ENCODE data around the gene MRPS26. TPM values are rescaled to one million over a fixed set of nuclear protein-coding genes. Genes with fewer than 3 reads are reported as not detected.
"Not testable (repeated sequence)": the region's sequence is repeated elsewhere in the genome, so short reads cannot be mapped to it uniquely, and the experiment has no call there.

Gene MRPS26
- total and polyA plus RNA-seq, 7 experiments from 2014 or later, result 22.2 to 94.2 (median 30.9) TPM

DNA sequence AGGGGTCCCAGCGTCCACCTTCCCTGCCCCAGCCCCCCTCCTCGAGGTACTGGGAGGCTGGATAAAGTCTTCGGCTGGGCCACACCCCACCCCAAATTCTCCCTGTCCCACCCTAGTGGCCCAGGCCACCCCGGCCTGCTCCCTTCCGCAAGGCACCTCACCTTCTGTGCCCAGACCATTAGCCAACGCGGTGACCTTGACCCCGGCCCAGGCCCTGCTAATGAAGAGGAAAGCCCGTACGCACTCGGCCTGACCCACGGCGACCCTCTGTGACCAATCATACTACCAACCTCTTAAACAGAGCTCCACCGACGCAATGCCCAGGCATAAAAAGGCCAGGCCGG is 25.4 kb downstream of the MRPS26 start:
- no peak for ATAC-seq
- H3K27ac Mint-ChIP-seq, result peak overlapping the region in 7 of 9 donors; percentile 71 to 97 (median 84)
- H3K36me3 Mint-ChIP-seq, result peaks cover 0 to 6% (median 4%) of the 10 kb centered on the region in 5 donors
- H3K9me3 Mint-ChIP-seq, result peaks cover 0 to 2% (median 0%) of the 10 kb centered on the region in 11 donors
- peak overlapping the region; percentile 76 for H3K27ac ChIP-seq (ENCODE audit: low read depth, low read length)
- peaks cover 0 to 12% (median 0%) of the 10 kb centered on the region in 3 experiments for H3K36me3 ChIP-seq (ENCODE audit: control insufficient read depth in 2 of 3, insufficient read depth in 3 of 3, low read length in 3 of 3)
- peaks cover 0 to 17% of the 10 kb centered on the region in 2 donors for H3K4me1 ChIP-seq (ENCODE audit: control insufficient read depth in 2 of 2, insufficient read depth in 2 of 2, low read length in 2 of 2)
- H3K9me3 ChIP-seq (ENCODE audit: control insufficient read depth in 2 of 3, low read length in 3 of 3), result no peaks in the 10 kb centered on the region
- H3K27me3 ChIP-seq (ENCODE audit: control insufficient read depth in 2 of 2, insufficient read depth in 2 of 2, low read length in 2 of 2), result no peaks in the 10 kb centered on the region
- peak overlapping the region; percentile 53 for H3K4me3 ChIP-seq (ENCODE audit: low read length)
- POLR2A ChIA-PET, result interaction anchor here (0.7 to 7.0 kb wide), 3 partner anchors 22 to 46 kb away, joined by 3 to 61 read pairs (median 3); no protein-coding TSS in a partner anchor
- no peak for DNase-seq
- H3K4me3 Mint-ChIP-seq, result peak overlapping the region; percentile 61 to 90 (median 84)
- H3K4me1 Mint-ChIP-seq, result peaks cover 12 to 40% (median 30%) of the 10 kb centered on the region in 7 donors
- CTCF ChIA-PET, result interaction anchor here (1.2 kb wide), 1 partner anchor 48 kb away, joined by 3 read pairs; no protein-coding TSS in a partner anchor
- intact Hi-C loops (cut with micrococcal nuclease), result loop anchor here in 1 of 2 donors (5.0 kb wide), 2 partner anchors 46 to 101 kb away; partner anchors contain the start of gene LZTS3
- H3K27me3 Mint-ChIP-seq, result peaks cover 0 to 7% (median 0%) of the 10 kb centered on the region in 5 donors

DNA sequence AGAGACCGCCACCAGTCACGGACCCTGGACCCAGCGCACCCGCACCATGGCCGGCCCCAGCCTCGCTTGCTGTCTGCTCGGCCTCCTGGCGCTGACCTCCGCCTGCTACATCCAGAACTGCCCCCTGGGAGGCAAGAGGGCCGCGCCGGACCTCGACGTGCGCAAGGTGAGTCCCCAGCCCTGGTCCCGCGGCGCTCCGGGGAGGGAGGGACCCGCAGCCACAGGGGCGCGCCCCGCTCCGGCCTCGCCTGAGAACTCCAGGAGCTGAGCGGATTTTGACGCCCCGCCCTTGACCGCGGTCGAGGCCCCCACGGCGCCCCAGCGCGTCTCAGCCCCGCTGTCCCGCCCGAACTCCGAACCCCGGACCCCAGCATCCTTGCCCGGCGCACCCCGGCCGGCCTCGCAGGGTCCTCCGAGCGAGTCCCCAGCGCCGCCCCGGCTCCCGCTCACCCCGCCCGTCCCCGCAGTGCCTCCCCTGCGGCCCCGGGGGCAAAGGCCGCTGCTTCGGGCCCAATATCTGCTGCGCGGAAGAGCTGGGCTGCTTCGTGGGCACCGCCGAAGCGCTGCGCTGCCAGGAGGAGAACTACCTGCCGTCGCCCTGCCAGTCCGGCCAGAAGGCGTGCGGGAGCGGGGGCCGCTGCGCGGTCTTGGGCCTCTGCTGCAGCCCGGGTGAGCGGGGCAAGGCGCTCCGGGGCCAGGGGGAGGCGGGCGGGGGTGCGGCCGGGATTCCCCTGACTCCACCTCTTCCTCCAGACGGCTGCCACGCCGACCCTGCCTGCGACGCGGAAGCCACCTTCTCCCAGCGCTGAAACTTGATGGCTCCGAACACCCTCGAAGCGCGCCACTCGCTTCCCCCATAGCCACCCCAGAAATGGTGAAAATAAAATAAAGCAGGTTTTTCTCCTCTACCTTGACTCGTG is 26.0 kb downstream of the MRPS26 start, which contains the start of gene OXT:
OXT (plus strand) TSS at position 11 of the 920 bp plus-strand sequence; CDS start at position 47, 36 bp downstream.
- peaks cover 15 to 42% (median 29%) of the 10 kb centered on the region in 7 donors for H3K4me1 Mint-ChIP-seq
- Histone ChIP-seq H3K9me3 (ENCODE audit: control insufficient read depth in 2 of 3, low read length in 3 of 3) (no peaks in the 10 kb centered on the region), H3K27me3 (ENCODE audit: control insufficient read depth in 2 of 2, insufficient read depth in 2 of 2, low read length in 2 of 2) (no peaks in the 10 kb centered on the region), H3K4me3 (ENCODE audit: low read length) (peak within 1 kb of the TSS; percentile 53), H3K36me3 (ENCODE audit: control insufficient read depth in 2 of 3, insufficient read depth in 3 of 3, low read length in 3 of 3) (peaks cover 0 to 12% (median 0%) of the 10 kb centered on the region in 3 experiments), H3K4me1 (ENCODE audit: control insufficient read depth in 2 of 2, insufficient read depth in 2 of 2, low read length in 2 of 2) (peaks cover 0 to 21% of the 10 kb centered on the region in 2 donors), H3K27ac (ENCODE audit: low read depth, low read length) (peak within 1 kb of the TSS; percentile 76)
- H3K9me3 Mint-ChIP-seq, result peaks cover 0 to 2% (median 0%) of the 10 kb centered on the region in 11 donors
- peak within 1 kb of the TSS; percentile 61 to 90 (median 86) for H3K4me3 Mint-ChIP-seq
- peaks cover 0 to 7% (median 0%) of the 10 kb centered on the region in 5 donors for H3K27me3 Mint-ChIP-seq
- H3K36me3 Mint-ChIP-seq, result peaks cover 0 to 7% (median 4%) of the 10 kb centered on the region in 5 donors
- POLR2A ChIA-PET, result interaction anchor here (0.6 to 7.0 kb wide), 8 partner anchors 21 to 148 kb away, joined by 3 to 61 read pairs (median 4); partner anchors contain the start of gene LZTS3
- H3K27ac Mint-ChIP-seq, result peak within 1 kb of the TSS; percentile 77 to 97 (median 90)
- CTCF ChIA-PET, result interaction anchor here (0.5 to 1.4 kb wide), 5 partner anchors 21 to 143 kb away, joined by 3 to 5 read pairs (median 3); no protein-coding TSS in a partner anchor
- peak; percentile 88 for ATAC-seq
- intact Hi-C loops (cut with micrococcal nuclease), result loop anchor here (1.0 to 5.0 kb wide), 4 partner anchors 18 to 100 kb away; partner anchors contain the start of gene LZTS3 (in 1 of the 2)
- DNase-seq, result peak; percentile 58 to 78 (median 73)

DNA sequence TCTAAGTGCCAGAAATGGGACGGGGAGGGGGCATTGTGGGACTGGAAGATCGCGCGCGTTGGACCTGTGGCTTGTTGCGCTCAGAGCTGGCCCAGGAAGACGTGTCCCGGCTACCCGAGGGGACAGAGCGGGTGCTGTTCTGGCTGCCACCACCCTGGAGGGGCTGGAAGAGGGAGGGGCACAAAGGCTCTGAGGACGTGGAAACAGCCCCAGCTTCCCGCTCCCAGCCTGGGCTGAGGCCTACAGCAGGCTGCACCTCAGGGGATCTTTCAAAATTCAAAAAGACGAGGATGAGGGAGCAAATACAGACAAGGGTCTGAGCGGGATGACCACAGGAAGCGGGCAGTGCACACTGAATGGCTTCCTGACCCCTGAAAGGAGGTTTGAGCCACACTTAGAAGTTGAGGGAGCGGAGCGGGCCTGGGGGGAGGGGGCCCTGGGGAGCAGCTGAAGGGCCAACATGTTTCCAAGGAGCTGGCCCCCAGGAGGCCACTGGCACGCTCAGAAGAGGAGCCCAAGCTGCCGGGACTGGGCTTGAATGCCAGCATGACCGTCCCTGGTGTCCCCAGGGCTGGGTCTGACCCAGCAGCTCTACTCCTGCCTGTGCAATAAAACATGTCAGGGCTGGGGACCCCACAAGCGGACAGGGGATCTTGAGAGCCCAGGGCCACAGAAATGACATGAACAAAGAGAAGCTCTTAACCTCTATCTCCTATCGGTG is 26.8 kb downstream of the MRPS26 start:
- DNase-seq (no peak), ATAC-seq (no peak)
- Histone ChIP-seq H3K4me1 (ENCODE audit: control insufficient read depth in 2 of 2, insufficient read depth in 2 of 2, low read length in 2 of 2) (peaks cover 0 to 29% of the 10 kb centered on the region in 2 donors), H3K27ac (ENCODE audit: low read depth, low read length) (peak overlapping the region; percentile 76), H3K36me3 (ENCODE audit: control insufficient read depth in 2 of 3, insufficient read depth in 3 of 3, low read length in 3 of 3) (peaks cover 0 to 12% (median 0%) of the 10 kb centered on the region in 3 experiments), H3K9me3 (ENCODE audit: control insufficient read depth in 2 of 3, low read length in 3 of 3) (no peaks in the 10 kb centered on the region), H3K27me3 (ENCODE audit: control insufficient read depth in 2 of 2, insufficient read depth in 2 of 2, low read length in 2 of 2) (no peaks in the 10 kb centered on the region), H3K4me3 (ENCODE audit: low read length) (peak overlapping the region; percentile 53)
- Mint-ChIP-seq H3K4me3 (peak overlapping the region; percentile 61 to 90 (median 84)), H3K27me3 (peaks cover 0 to 8% (median 0%) of the 10 kb centered on the region in 5 donors), H3K27ac (peak overlapping the region; percentile 77 to 96 (median 90)), H3K9me3 (peaks cover 0 to 3% (median 0%) of the 10 kb centered on the region in 11 donors), H3K36me3 (peaks cover 0 to 9% (median 4%) of the 10 kb centered on the region in 5 donors), H3K4me1 (peaks cover 18 to 50% (median 36%) of the 10 kb centered on the region in 7 donors)
- ChIA-PET CTCF (interaction anchor here (0.5 to 1.4 kb wide), 5 partner anchors 20 to 142 kb away, joined by 3 to 5 read pairs (median 3); no protein-coding TSS in a partner anchor), POLR2A (interaction anchor here (0.9 to 7.0 kb wide), 8 partner anchors 19 to 101 kb away, joined by 3 to 61 read pairs (median 4); partner anchors contain the start of gene LZTS3)
- intact Hi-C loops (cut with micrococcal nuclease), result loop anchor here (1.0 to 5.0 kb wide), 4 partner anchors 18 to 100 kb away; partner anchors contain the start of gene LZTS3 (in 1 of the 2)

DNA sequence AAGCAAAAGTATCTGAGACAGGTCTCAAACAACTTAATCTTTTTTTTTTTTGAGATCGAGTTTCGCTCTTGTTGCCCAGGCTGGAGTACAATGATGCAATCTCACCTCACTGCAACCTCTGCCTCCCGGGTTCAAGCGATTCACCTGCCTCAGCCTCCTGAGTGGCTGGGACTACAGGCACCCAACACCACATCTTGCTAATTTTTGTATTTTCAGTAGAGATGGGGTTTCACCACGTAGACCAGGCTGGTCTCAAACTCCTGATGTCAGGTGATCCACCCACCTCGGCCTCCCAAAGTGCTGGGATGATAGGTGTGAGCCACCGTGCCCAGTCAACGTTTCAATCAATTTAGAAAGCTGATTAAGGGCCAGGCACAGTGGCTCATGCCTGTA is 27.4 kb downstream of the MRPS26 start:
- H3K9me3 Mint-ChIP-seq; H3K36me3 ChIP-seq (ENCODE audit: control insufficient read depth in 2 of 3, insufficient read depth in 3 of 3, low read length in 3 of 3); CTCF ChIA-PET; H3K9me3 ChIP-seq (ENCODE audit: control insufficient read depth in 2 of 3, low read length in 3 of 3); DNase-seq; ATAC-seq; H3K27me3 ChIP-seq (ENCODE audit: control insufficient read depth in 2 of 2, insufficient read depth in 2 of 2, low read length in 2 of 2); H3K27ac ChIP-seq (ENCODE audit: low read depth, low read length); H3K4me3 ChIP-seq (ENCODE audit: low read length): not testable (repeated sequence)
- H3K4me3 Mint-ChIP-seq, result peak overlapping the region in 8 of 10 donors; percentile 29 to 84 (median 44)
- peaks cover 0 to 13% (median 4%) of the 10 kb centered on the region in 5 donors for H3K36me3 Mint-ChIP-seq
- intact Hi-C loops (cut with micrococcal nuclease), result loop anchor here in 1 of 2 donors (5.0 kb wide), 2 partner anchors 44 to 99 kb away; partner anchors contain the start of gene LZTS3
- H3K27ac Mint-ChIP-seq, result peak overlapping the region in 7 of 9 donors; percentile 41 to 96 (median 83)
- H3K27me3 Mint-ChIP-seq, result peaks cover 0 to 13% (median 0%) of the 10 kb centered on the region in 5 donors
- H3K4me1 ChIP-seq (ENCODE audit: control insufficient read depth in 2 of 2, insufficient read depth in 2 of 2, low read length in 2 of 2), result peaks cover 0 to 33% of the 10 kb centered on the region in 2 donors
- POLR2A ChIA-PET, result interaction anchor here (0.7 to 7.0 kb wide), 8 partner anchors 15 to 101 kb away, joined by 3 to 61 read pairs (median 4); partner anchors contain the start of gene LZTS3
- peaks cover 22 to 56% (median 41%) of the 10 kb centered on the region in 7 donors for H3K4me1 Mint-ChIP-seq

DNA sequence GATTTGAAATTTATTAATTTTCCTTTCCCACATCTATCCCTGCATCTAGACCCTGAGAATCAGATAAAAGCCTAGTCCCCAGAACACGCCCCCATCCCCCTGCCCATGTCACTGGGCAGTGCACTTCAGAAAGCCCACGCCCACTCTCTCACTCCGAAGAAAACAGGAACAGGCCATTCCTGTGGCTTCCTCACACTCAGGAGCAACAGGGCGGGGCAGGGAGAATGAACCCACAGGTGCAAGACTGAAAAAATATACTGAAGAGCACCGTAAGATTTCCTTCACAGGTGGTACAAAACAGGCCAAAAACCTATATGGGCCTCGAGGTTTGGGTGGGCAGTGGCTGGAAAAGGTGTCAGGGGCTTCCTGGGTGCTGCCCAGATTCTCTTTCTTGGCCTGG is 29.0 kb downstream of the MRPS26 start:
- POLR2A ChIA-PET, result interaction anchor here (0.7 to 7.0 kb wide), 4 partner anchors 9 to 60 kb away, joined by 3 to 61 read pairs (median 4); no protein-coding TSS in a partner anchor
- H3K4me3 ChIP-seq (ENCODE audit: low read length), result no peak overlapping the region
- H3K4me1 Mint-ChIP-seq, result peaks cover 18 to 53% (median 36%) of the 10 kb centered on the region in 7 donors
- peaks cover 0 to 33% of the 10 kb centered on the region in 2 donors for H3K4me1 ChIP-seq (ENCODE audit: control insufficient read depth in 2 of 2, insufficient read depth in 2 of 2, low read length in 2 of 2)
- no peak overlapping the region for H3K27ac ChIP-seq (ENCODE audit: low read depth, low read length)
- intact Hi-C loops (cut with micrococcal nuclease), result loop anchor here (5.0 kb wide), 4 partner anchors 42 to 132 kb away; partner anchors contain the start of genes FASTKD5 (in 1 of the 2), ITPA (in 1 of the 2), LZTS3 (in 1 of the 2) and UBOX5 (in 1 of the 2)
- H3K9me3 ChIP-seq (ENCODE audit: control insufficient read depth in 2 of 3, low read length in 3 of 3), result no peaks in the 10 kb centered on the region
- ATAC-seq (no peak), DNase-seq (no peak)
- CTCF ChIA-PET, result interaction anchor here (0.6 to 1.1 kb wide), 4 partner anchors 12 to 1942 kb away, joined by 3 read pairs; no protein-coding TSS in a partner anchor
- peaks cover 0 to 17% (median 0%) of the 10 kb centered on the region in 5 donors for H3K36me3 Mint-ChIP-seq
- H3K9me3 Mint-ChIP-seq, result peaks cover 0 to 6% (median 0%) of the 10 kb centered on the region in 11 donors
- peaks cover 0 to 18% (median 0%) of the 10 kb centered on the region in 5 donors for H3K27me3 Mint-ChIP-seq
- no peak overlapping the region for H3K4me3 Mint-ChIP-seq
- H3K36me3 ChIP-seq (ENCODE audit: control insufficient read depth in 2 of 3, insufficient read depth in 3 of 3, low read length in 3 of 3), result no peaks in the 10 kb centered on the region
- no peaks in the 10 kb centered on the region for H3K27me3 ChIP-seq (ENCODE audit: control insufficient read depth in 2 of 2, insufficient read depth in 2 of 2, low read length in 2 of 2)
- H3K27ac Mint-ChIP-seq, result peak overlapping the region in 2 of 9 donors; percentile 12 to 59

Measured in naive thymus-derived CD4-positive, alpha-beta T cell (primary cell).